HG03064 (cell line): ENCODE data around the gene DNAAF5.

ENCODE experiments used
- ATAC-seq: cut with Tn5 transposase; IDR thresholded peaks from one replicate; pipeline ENCODE4 v1.9.1; 2021; ENCODE audit warnings: low read depth; ENCODE audit not compliant: unreplicated experiment

Gene DNAAF5

DNA sequence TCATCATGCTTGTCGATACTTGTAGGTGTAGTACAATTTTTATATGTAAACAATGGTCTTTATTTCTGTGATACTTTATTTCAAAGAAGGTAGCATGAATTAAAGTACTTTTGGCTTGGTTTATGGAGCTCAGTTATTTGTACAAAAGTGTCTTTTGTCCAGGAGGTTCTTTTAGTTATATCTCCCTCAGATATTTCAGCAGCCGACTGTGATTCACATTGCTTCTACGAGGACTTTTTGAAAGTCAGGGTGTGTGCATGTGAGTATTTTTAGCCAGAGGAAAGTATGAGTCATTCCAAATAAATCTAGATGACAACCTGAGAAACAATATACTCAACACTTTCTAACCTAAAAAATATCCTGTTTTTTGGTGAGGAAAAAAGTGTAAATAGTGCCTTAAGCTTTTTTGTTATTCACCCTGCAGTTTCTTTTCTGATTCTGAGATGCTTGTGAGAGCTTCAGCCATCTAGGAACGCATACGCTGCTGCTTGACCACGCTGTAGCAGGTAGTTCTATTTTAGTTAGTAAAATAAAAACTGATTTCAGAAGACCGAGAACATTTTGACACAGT, 105.2 kb downstream of the DNAAF5 start:
- ATAC-seq, result peak; percentile 62

DNA sequence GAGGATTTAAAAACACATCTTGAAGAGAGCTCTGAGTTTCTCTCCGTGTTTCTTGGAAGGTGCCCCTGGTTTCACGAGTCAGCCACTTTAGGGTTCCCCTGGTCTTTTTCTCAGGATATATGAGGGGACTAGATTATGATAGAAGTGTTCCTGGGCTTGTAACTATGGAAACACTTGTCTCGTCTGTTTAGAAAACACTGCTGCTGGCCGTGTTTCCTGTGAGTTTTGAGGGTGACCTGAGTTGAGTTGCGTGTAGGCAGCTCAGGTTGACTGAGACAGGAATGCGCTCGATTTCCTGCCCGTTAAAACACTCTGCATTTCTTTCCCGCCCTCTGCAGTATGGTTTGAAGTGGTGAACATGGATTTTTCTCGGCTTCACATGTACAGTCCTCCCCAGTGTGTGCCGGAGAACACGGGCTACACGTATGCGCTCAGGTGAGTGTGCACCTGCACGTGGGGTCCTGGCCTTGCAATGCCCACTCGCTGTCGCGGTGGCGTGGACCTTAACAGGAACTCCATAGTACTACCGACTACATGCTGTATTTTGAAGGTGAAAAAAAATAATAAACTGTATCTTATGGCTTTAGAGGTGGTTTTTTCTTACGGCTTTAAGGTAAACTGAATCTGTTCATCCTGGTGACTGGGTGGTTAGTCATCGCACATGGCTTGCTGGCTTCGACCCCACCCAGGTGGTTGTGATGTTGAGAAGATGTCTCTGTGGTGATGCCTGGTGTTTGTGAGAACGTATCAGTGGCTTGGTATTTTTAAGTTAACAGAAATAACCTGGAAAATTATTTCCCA, 105.9 kb downstream of the DNAAF5 start, which contains the start of gene SUN1:
Gene SUN1, plus strand, starts transcription at position 310 of the 801 bp plus-strand sequence. Its CDS starts 49 bp downstream, at position 359.
- ATAC-seq, result peak; percentile 29

DNA sequence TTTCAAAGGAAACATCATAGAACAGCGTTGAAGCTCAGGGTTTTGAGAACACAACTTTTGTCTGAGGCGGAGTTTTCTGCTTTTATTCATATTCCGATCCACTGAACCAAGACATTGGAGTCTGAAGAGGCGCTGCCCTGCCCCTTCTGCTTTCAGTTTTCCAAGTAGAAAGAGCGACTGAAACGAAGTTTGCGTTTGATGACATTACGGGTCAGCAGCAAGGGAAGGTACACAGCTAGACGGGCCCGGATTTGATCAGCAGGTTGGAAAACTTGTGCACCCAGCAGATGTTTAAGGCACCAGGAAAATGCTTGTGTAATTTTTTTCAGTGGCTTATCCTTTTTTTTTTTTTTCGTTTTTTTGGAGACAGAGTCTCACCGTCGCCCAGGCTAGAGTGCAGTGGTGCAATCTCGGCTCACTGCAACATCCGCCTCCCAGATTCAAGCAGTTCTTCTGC, 106.5 kb downstream of the DNAAF5 start:
- ATAC-seq, result no peak

DNA sequence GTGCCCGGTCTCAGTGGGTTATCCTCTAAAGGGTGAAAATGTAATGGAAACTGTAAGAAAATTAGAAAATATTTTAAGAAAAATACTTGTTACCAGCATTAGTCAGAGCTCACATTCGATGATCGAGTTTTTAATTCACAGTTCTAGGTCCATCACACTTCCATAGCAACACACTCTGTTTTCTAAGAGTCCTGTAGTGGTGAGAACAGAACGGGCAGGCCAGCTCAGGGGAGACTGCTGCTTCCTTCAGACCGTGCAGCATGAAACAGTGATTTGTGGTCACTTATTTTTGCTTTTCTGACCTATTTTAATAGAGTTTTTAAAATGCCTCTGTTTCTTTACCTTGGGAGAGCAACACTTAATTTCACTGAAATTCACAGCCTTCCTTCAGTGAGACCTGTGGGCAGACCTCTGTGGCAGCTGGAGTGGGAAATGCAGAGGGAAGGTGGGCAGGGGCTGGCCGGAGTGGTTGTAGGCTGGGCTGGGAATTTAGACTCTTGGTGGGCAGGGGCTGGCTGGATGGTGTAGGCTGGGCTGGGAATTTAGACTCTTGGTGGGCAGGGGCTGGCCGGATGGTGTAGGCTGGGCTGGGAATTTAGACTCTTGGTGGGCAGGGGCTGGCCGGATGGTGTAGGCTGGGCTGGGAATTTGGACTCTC, 107.2 kb downstream of the DNAAF5 start:
- ATAC-seq, result no peak

DNA sequence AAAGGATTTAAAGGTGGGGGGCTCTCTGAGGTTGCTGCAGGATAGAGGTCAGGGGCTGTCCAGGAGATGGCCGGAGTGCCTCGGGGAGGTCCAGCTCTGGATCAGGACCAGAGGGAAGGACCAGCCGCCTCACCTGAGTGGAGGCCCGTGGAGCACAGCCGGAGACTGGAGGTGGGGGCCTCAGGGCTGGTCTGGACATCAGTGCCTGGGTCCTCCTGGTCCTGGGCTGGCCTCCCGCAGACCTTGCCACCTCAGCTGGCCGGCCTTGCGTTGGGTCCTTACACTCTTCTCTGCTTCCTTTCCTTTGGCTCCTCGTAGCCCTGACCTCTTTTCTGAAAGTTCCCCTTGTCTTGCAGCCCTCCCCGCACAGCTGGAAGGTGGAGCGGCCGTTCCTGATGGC, 107.8 kb downstream of the DNAAF5 start:
- ATAC-seq, result no peak

DNA sequence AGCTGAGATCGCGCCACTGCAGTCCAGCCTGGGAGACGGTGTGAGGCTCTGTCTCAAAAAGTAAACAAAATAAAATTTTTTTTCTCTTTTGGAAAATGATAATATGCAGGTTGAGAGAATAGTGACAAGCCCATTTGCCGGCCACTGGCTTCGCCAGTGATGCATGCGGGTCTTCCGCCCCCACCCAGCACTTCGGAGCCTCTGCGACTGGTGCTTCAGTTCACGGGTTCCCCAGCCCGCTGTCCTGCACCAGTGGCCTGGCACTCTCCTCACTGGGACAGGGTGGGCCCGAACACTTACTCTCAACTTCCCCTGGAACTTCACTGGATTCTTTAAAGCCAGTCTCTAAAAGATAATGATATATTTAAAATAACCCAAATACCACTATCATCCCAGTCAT, 108.5 kb downstream of the DNAAF5 start:
- no peak for ATAC-seq

DNA sequence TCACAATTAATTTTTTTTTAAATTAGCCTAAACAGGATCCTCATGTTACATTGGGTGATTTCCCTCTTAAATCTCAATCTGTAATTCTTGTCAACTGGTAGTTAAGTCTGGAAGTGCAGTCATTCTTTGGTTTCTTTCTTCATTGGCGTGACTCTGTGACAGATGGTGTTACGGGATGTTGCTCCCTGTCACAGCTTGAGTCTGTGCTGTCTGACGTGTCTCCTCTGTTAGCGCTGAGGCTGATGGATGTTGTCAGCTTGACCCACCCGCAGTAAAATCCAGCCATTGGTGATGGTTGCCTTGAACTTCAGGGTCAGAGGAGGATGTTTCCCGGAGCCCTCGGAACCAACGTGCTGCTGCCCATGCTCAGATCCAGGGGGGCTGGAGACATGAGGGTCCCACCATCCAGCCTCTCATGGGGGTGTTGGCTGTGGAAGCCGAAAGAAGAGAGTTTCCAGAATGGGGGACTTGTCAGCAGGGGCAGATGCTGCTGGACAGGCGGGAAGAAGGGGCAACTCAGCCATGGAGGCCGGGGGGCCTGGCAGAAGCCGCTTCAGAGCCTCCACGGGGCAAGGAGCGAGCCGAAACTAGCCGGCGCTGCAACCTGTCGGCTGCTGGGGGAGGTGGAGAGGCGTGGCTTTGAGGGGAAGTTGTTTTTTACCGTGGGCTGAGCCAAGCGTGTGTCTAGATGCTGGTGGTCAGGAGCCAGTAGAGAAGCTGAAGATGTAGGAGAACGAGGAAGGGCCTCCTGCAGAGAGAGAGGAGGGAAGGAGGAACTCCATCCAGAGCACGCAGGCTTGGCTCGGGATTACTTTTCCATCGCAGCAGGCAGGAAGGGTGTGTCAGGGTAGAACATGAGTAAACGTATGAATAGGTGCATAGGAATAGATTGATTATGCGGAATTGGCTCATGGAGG, 109.2 kb downstream of the DNAAF5 start:
- ATAC-seq, result no peak
